ENCODE measurements around the gene ROS1.
A peak's percentile ranks its signal among the peaks of the same experiment; 100 is the strongest.

ROS1 gene

DNA sequence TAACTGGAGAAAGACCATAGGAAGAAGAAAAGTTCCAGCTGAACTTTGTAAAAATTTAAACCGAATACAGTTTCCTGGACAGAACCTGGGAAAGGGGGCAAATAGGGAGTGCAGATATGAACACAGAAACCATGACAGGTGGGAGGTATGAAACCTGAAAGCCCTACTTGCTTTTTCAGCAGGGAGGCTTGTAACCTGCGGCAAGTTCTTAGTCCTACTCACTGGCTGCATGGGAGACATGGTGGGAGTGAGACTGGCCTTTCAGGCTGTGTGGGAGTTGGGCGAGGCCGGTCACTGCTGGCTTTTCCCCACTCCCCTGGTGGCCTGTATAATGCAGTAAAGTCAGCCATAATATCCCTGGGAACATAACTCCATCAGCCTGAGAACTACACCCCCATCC, 54.2 kb downstream of the ROS1 start:
- Histone ChIP-seq H3K9me3 (ENCODE audit: severe bottlenecking) (peaks cover 9% of the 10 kb centered on the region), H3K36me3 (ENCODE audit: low read depth) (no peaks in the 10 kb centered on the region), H3K4me1 (ENCODE audit: insufficient read depth, poor library complexity, severe bottlenecking) (no peaks in the 10 kb centered on the region), H3K27me3 (ENCODE audit: insufficient read depth, poor library complexity, severe bottlenecking) (no peaks in the 10 kb centered on the region), H3K4me3 (ENCODE audit: severe bottlenecking) (no peak overlapping the region), H3K27ac (ENCODE audit: poor library complexity, severe bottlenecking) (no peak overlapping the region)
- DNase-seq (ENCODE audit: low spot score) (no peak), ATAC-seq (ENCODE audit: low read depth) (no peak)
- TF ChIP-seq, protein P1, sequence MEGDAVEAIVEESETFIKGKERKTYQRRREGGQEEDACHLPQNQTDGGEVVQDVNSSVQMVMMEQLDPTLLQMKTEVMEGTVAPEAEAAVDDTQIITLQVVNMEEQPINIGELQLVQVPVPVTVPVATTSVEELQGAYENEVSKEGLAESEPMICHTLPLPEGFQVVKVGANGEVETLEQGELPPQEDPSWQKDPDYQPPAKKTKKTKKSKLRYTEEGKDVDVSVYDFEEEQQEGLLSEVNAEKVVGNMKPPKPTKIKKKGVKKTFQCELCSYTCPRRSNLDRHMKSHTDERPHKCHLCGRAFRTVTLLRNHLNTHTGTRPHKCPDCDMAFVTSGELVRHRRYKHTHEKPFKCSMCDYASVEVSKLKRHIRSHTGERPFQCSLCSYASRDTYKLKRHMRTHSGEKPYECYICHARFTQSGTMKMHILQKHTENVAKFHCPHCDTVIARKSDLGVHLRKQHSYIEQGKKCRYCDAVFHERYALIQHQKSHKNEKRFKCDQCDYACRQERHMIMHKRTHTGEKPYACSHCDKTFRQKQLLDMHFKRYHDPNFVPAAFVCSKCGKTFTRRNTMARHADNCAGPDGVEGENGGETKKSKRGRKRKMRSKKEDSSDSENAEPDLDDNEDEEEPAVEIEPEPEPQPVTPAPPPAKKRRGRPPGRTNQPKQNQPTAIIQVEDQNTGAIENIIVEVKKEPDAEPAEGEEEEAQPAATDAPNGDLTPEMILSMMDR (IDR thresholded peaks at IDR 0.05; ENCODE audit: poor library complexity, severe bottlenecking) = no peak

DNA sequence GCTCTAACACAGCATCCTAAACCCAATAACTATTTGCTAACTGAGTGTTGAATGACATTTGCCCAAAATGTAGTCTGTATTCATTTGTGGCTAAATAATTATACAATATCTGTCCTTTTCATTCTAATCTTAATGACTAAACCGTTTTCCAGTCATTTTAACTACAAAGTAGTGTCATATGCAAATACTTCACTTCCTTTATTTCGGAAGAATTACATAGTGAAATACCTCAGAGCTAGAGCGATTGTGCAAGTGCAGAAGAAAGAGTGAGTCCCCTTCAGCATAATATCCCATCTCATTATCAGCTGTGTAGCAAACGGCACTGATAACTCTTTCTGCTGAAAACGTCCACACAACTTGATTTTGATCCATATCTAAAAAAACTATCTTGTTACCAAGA, 66.2 kb downstream of the ROS1 start:
- Histone ChIP-seq H3K4me1 (ENCODE audit: insufficient read depth, poor library complexity, severe bottlenecking) (no peaks in the 10 kb centered on the region), H3K27me3 (ENCODE audit: insufficient read depth, poor library complexity, severe bottlenecking) (no peaks in the 10 kb centered on the region), H3K27ac (ENCODE audit: poor library complexity, severe bottlenecking) (no peak overlapping the region), H3K36me3 (ENCODE audit: low read depth) (no peaks in the 10 kb centered on the region), H3K9me3 (ENCODE audit: severe bottlenecking) (no peaks in the 10 kb centered on the region), H3K4me3 (ENCODE audit: severe bottlenecking) (no peak overlapping the region)
- DNase-seq (ENCODE audit: low spot score) (no peak), ATAC-seq (ENCODE audit: low read depth) (no peak)
- TF ChIP-seq, protein P1 (IDR thresholded peaks at IDR 0.05; ENCODE audit: poor library complexity, severe bottlenecking) = no peak

DNA sequence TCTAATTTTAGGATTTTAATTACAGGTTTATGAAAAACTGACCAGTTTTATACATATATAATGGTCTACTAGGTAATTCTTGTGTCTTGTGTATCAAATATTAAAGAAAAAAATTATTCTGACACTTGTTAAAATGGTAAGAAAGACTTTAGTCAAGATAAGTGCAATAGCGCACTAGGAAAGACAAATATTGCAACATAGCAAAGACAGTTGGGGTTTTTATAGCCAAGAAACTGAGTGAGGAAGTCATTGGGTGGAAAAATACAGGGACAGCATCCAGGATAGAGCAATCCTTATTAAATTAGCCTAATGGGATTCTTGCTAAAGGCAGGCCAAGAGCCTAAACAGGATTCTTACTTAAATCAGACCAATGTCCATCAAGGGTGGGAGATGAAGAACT, 71.1 kb downstream of the ROS1 start:
- Histone ChIP-seq H3K4me3 (ENCODE audit: severe bottlenecking) (no peak overlapping the region), H3K27ac (ENCODE audit: poor library complexity, severe bottlenecking) (no peak overlapping the region), H3K27me3 (ENCODE audit: insufficient read depth, poor library complexity, severe bottlenecking) (no peaks in the 10 kb centered on the region), H3K9me3 (ENCODE audit: severe bottlenecking) (no peaks in the 10 kb centered on the region), H3K36me3 (ENCODE audit: low read depth) (no peaks in the 10 kb centered on the region), H3K4me1 (ENCODE audit: insufficient read depth, poor library complexity, severe bottlenecking) (peaks cover 5% of the 10 kb centered on the region)
- ATAC-seq (ENCODE audit: low read depth) (no peak), DNase-seq (ENCODE audit: low spot score) (no peak)
- TF ChIP-seq, protein P1 (IDR thresholded peaks at IDR 0.05; ENCODE audit: poor library complexity, severe bottlenecking) = no peak

DNA sequence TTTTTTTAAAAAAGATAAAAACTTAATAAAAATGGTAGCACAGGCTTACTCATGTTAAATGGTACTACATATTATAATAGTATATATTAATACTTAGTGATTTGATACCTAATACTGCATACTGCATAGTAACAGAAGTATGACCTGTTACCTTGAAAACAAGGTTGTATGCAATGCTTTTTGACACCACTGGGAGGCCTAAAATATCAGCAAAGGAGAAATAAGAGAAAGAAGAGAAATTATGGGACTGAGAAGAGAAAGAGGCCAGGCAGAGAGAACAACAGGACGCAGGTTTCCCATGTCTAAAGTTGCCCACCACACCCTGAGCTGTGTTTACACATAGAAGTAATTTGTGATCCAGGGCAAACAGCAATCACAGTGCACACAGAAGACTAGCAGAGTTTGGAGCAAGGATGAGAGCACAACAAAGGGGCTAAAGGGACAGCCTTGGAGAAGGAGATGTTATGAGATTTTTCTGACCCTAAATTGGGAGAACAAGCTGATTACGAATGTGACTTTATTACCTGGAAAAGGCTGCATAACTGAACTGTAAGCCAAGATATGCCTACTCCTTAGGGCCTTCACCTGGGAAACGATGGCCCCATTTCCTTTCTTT, 73.2 kb downstream of the ROS1 start:
- TF ChIP-seq, protein P1 (IDR thresholded peaks at IDR 0.05; ENCODE audit: poor library complexity, severe bottlenecking) = peak; percentile 87
- H3K4me3 ChIP-seq (ENCODE audit: severe bottlenecking) = no peak overlapping the region
- ATAC-seq (ENCODE audit: low read depth) = peak; percentile 75

DNA sequence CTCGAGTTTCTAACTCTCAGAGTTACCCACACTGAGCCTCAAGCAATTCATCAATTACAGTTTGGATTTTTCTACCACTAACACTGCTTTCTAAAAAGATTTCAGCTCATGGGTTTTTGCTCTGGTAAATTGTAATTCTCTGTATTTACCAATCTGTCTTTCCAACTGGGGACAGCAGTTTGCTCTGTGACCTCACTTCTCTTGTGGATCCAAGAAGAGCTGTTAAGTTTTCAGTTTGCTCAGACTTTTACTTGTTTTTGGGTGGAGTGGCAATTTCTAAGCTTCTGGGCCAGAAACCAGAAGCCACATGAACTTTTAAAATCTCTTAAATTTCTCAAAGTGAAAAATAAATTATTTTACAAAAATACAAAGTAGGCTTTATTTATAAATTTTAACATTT, 74.2 kb downstream of the ROS1 start:
- TF ChIP-seq, protein P1 (IDR thresholded peaks at IDR 0.05; ENCODE audit: poor library complexity, severe bottlenecking) = no peak
- H3K27ac ChIP-seq (ENCODE audit: poor library complexity, severe bottlenecking) = no peak overlapping the region
- no peak overlapping the region for H3K4me3 ChIP-seq (ENCODE audit: severe bottlenecking)
- peaks cover 5% of the 10 kb centered on the region for H3K4me1 ChIP-seq (ENCODE audit: insufficient read depth, poor library complexity, severe bottlenecking)
- H3K9me3 ChIP-seq (ENCODE audit: severe bottlenecking) = no peaks in the 10 kb centered on the region
- H3K27me3 ChIP-seq (ENCODE audit: insufficient read depth, poor library complexity, severe bottlenecking) = no peaks in the 10 kb centered on the region
- no peaks in the 10 kb centered on the region for H3K36me3 ChIP-seq (ENCODE audit: low read depth)
- ATAC-seq (ENCODE audit: low read depth) (no peak), DNase-seq (ENCODE audit: low spot score) (no peak)

More for the DNA sequence above, 73.2 kb downstream of the ROS1 start:
- Histone ChIP-seq H3K27ac (ENCODE audit: poor library complexity, severe bottlenecking) (peak overlapping the region; percentile 15), H3K36me3 (ENCODE audit: low read depth) (no peaks in the 10 kb centered on the region), H3K27me3 (ENCODE audit: insufficient read depth, poor library complexity, severe bottlenecking) (no peaks in the 10 kb centered on the region), H3K9me3 (ENCODE audit: severe bottlenecking) (no peaks in the 10 kb centered on the region), H3K4me1 (ENCODE audit: insufficient read depth, poor library complexity, severe bottlenecking) (peaks cover 5% of the 10 kb centered on the region)
- no peak for DNase-seq (ENCODE audit: low spot score)
